Loucy (cell line): ENCODE measurements around the gene STK25.

Source experiments
- H2AFZ ChIP-seq: fragments of 200-600 bp; sonication (generic); 2 replicates; pipeline ENCODE4 v1.6.0; 2016; ENCODE audit warnings: antibody characterized with exemption, mild to moderate bottlenecking, low read length, moderate library complexity
- H3F3A ChIP-seq: fragments of 200-600 bp; 2 replicates; pipeline ENCODE4 v1.6.0; 2016; ENCODE audit warnings: antibody characterized with exemption, low read depth, mild to moderate bottlenecking
- H3K27me3 ChIP-seq: fragments of 200-600 bp; sonication (generic); 2 replicates; pipeline ENCODE4 v1.6.1; 2014; ENCODE audit warnings: low read length, mild to moderate bottlenecking; ENCODE audit not compliant: insufficient read depth, poor library complexity, severe bottlenecking
- H3K36me3 ChIP-seq: fragments of 200-600 bp; sonication (generic); 2 replicates; pipeline ENCODE4 v1.6.1; 2016; ENCODE audit warnings: low read length; ENCODE audit not compliant: insufficient read depth
- H3K4me1 ChIP-seq: fragments of 200-600 bp; sonication (generic); 2 replicates; pipeline ENCODE4 v1.5.1; 2014; ENCODE audit warnings: low read length, mild to moderate bottlenecking; ENCODE audit not compliant: insufficient read depth, poor library complexity, severe bottlenecking
- H3K4me2 ChIP-seq: fragments of 200-600 bp; sonication (generic); 2 replicates; pipeline ENCODE4 v1.6.0; 2014; ENCODE audit warnings: antibody characterized with exemption, low read length, low read depth, mild to moderate bottlenecking; ENCODE audit not compliant: poor library complexity, severe bottlenecking
- H3K4me3 ChIP-seq: fragments of 200-600 bp; sonication (generic); 2 replicates; pipeline ENCODE4 v1.5.1; 2014; ENCODE audit warnings: low read length, mild to moderate bottlenecking, mixed read lengths; ENCODE audit not compliant: poor library complexity, severe bottlenecking
- H3K79me2 ChIP-seq: fragments of 200-600 bp; sonication (generic); 2 replicates; pipeline ENCODE4 v1.6.1; 2014; ENCODE audit warnings: low read length; ENCODE audit not compliant: insufficient read depth
- H3K9ac ChIP-seq: fragments of 200-600 bp; sonication (generic); 2 replicates; pipeline ENCODE4 v1.6.0; 2014; ENCODE audit warnings: mild to moderate bottlenecking, low read depth, low read length, moderate library complexity; ENCODE audit not compliant: poor library complexity, severe bottlenecking
- H3K9me2 ChIP-seq: fragments of 200-600 bp; sonication (generic); replicated peaks from 2 replicates; pipeline ENCODE4 v1.6.1; 2016; ENCODE audit warnings: low read depth, low read length, mixed read lengths
- H3K9me3 ChIP-seq: fragments of 200-600 bp; sonication (generic); 2 replicates; pipeline ENCODE4 v1.6.1; 2014; ENCODE audit warnings: mild to moderate bottlenecking, antibody characterized with exemption, low read length, low read depth; ENCODE audit not compliant: insufficient read depth
- H4K20me1 ChIP-seq: fragments of 200-600 bp; sonication (generic); 2 replicates; pipeline ENCODE4 v1.6.0; 2014; ENCODE audit warnings: antibody characterized with exemption, low read length, mild to moderate bottlenecking; ENCODE audit not compliant: insufficient read depth, poor library complexity, severe bottlenecking
- EZH2phosphoT487 ChIP-seq: fragments of 200-600 bp; IDR thresholded peaks from 2 replicates; pipeline ENCODE4 v1.6.1; 2018; ENCODE audit warnings: antibody characterized with exemption, mild to moderate bottlenecking, moderate library complexity, borderline replicate concordance
- TF ChIP-seq, protein P1 (sequence below): fragments of 200-600 bp; sonication (generic); conservative IDR thresholded peaks from 2 replicates; pipeline ENCODE4 v1.5.1; 2014; ENCODE audit warnings: mild to moderate bottlenecking, antibody characterized with exemption, low read length

Gene STK25

DNA sequence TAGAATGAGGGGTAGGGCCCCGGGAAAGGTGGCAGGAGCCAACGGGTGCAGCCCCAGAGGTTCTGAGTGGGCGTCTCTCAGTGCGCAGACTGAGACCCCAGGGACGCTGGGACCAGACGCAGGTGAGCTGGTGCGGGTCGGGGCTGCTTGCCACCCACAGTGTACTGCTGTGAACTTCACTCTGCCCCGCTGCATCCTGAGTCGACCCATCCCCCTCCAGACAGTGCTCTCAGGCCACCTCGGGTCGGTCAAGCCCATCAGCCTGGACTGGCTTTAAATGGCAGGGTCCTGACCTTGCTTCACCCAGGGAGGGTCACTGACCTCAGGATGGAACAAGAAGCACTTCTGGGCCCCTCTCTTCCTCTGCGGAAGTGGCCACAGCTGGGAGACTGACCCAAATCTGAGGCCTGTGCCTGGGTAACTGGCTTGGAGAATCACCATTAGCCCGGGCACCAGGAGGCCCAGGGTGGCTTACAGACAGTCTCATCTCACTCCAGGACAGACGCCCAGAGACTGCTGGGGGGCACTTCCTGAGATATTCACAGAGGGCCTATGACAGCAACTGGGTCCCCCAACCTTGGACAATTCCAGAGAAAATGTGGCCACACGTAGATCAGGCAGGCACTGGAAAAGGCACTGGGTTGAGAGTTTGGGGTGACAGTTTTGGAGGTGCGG, 26.5 kb upstream of the STK25 start:
- Histone ChIP-seq H4K20me1 (no peaks in the 10 kb centered on the region), H3K4me2 (no peak overlapping the region), H3K4me1 (no peaks in the 10 kb centered on the region), H3K4me3 (no peak overlapping the region), H3K79me2 (no peaks in the 10 kb centered on the region), H3K9me3 (no peaks in the 10 kb centered on the region), H2AFZ (no peak overlapping the region), H3K9me2 (no peaks in the 10 kb centered on the region), H3F3A (no peaks in the 10 kb centered on the region), H3K36me3 (no peaks in the 10 kb centered on the region), H3K9ac (no peak overlapping the region), H3K27me3 (no peaks in the 10 kb centered on the region)
- TF ChIP-seq, protein P1, sequence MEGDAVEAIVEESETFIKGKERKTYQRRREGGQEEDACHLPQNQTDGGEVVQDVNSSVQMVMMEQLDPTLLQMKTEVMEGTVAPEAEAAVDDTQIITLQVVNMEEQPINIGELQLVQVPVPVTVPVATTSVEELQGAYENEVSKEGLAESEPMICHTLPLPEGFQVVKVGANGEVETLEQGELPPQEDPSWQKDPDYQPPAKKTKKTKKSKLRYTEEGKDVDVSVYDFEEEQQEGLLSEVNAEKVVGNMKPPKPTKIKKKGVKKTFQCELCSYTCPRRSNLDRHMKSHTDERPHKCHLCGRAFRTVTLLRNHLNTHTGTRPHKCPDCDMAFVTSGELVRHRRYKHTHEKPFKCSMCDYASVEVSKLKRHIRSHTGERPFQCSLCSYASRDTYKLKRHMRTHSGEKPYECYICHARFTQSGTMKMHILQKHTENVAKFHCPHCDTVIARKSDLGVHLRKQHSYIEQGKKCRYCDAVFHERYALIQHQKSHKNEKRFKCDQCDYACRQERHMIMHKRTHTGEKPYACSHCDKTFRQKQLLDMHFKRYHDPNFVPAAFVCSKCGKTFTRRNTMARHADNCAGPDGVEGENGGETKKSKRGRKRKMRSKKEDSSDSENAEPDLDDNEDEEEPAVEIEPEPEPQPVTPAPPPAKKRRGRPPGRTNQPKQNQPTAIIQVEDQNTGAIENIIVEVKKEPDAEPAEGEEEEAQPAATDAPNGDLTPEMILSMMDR = no peak
- no peak for TF ChIP-seq EZH2phosphoT487

DNA sequence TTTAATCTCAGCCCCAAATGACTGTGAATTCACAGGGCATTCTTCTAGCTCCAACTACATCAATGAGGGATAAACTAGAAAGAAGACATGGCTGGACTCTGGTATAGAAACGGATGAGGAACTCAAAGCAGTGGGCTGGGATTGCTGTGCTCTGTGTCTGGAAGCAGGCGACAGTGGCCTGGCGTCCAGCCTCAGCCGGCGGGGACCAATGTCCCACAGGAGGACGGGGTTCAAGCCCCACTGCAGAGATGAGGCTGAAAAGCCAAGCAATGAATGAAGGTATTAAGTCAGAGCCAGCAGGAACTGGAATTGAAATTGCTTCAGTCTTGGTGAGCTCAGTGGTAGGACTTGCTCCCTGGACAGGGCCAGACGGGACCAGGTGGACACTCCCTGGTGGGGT, 25.9 kb upstream of the STK25 start:
- Histone ChIP-seq H3K9ac (no peak overlapping the region), H3K4me3 (no peak overlapping the region), H3K4me1 (no peaks in the 10 kb centered on the region), H2AFZ (no peak overlapping the region), H3K36me3 (no peaks in the 10 kb centered on the region), H3K9me3 (no peaks in the 10 kb centered on the region), H3K27me3 (no peaks in the 10 kb centered on the region), H3K79me2 (no peaks in the 10 kb centered on the region), H3K9me2 (no peaks in the 10 kb centered on the region), H3F3A (no peaks in the 10 kb centered on the region), H3K4me2 (no peak overlapping the region), H4K20me1 (no peaks in the 10 kb centered on the region)
- no peak for TF ChIP-seq EZH2phosphoT487
- TF ChIP-seq, protein P1 = no peak

DNA sequence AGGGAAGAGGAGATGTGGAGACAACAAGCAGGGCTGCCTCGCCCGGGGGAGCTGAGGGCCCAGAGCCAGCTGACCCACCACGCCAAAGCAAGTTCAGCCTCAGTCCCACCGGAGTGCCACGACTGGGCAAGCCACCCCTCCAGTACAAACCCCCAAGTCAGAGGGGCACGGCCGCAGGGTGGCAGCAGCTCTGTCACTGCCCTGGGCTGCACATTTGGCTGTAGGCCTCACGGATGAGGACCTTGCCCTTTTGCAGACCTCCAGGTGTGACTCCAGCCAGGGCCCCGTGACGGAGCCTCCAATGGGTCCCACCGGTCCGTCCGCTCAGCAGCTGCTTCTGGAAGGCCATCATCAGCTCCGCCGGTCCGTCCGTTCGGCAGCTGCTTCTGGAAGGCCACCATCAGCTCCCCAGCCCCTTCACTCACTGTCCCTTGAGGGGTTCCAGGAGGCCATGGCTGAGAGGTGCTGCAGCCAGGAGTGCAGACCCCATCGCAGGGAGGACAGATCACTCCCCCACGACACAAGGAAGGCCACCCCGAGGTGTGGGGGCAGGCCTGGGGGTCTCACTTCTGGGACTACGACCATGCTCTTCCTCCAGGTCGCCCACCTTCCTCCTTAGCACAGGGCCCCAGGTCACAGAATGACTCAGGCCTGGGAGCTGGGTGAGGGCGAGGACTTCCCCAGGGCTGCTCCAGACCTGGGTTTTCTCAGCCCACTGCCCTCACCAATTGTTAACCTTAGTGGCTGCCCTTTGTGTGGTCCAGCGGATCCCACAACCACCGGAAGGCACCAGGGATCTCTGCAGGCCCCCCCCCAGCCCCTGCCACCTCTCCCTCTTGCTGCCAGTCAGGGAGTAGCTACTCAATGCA, 24.6 kb upstream of the STK25 start:
- no peak overlapping the region for H2AFZ ChIP-seq
- H3K4me3 ChIP-seq = no peak overlapping the region
- H4K20me1 ChIP-seq = no peaks in the 10 kb centered on the region
- H3K36me3 ChIP-seq = no peaks in the 10 kb centered on the region
- H3K79me2 ChIP-seq = no peaks in the 10 kb centered on the region
- no peak overlapping the region for H3K4me2 ChIP-seq
- H3K4me1 ChIP-seq = no peaks in the 10 kb centered on the region
- H3K9ac ChIP-seq = no peak overlapping the region
- H3K9me2 ChIP-seq = no peaks in the 10 kb centered on the region
- no peaks in the 10 kb centered on the region for H3K27me3 ChIP-seq
- H3K9me3 ChIP-seq = peaks cover 2% of the 10 kb centered on the region; the same call in 1 of the 2 replicates
- TF ChIP-seq EZH2phosphoT487 = no peak
- TF ChIP-seq, protein P1 = no peak
- H3F3A ChIP-seq = no peaks in the 10 kb centered on the region
